Naive thymus-derived CD8-positive, alpha-beta T cell (primary cell): ENCODE results near the gene EDN1. TPM values are rescaled to one million over a fixed set of nuclear protein-coding genes. Genes with fewer than 3 reads are reported as not detected.

Source experiments
- ATAC-seq, 2 donors: fragments of 150-1000 bp; cut with Tn5 transposase in 1 of 2; sonication (Bioruptor Pico), chemical (Tn5 transposase) in 1 of 2; 1 replicate in 1 of 2; 2 replicates in 1 of 2; pipeline ENCODE4 v1.10.0; 2021; ENCODE audit warnings: mild to moderate bottlenecking in 2 of 2, moderate library complexity in 2 of 2
- POLR2A ChIA-PET: fragments of 350-600 bp; sonication (Branson Sonifier 250); formaldehyde crosslinking; loops from one replicate; lab custom pipeline; 2021; ENCODE audit warnings: antibody characterized with exemption; lab: Charles Lee
- DNase-seq, 10 donors: peaks; one replicate each; pipeline versions ENCODE4 v3.0.0 to v3.0.0-alpha.2; 2020 to 2022
- H3K27ac Mint-ChIP-seq, 10 donors: one replicate each; pipeline ENCODE4 v1.8.0; 2020 to 2022; ENCODE audit warnings: mild to moderate bottlenecking in 10 of 10, mixed read lengths in 10 of 10, moderate library complexity in 4 of 10, inconsistent platforms in 1 of 10
- H3K27me3 Mint-ChIP-seq, 5 donors: one replicate each; pipeline ENCODE4 v1.8.0; 2021 to 2022; ENCODE audit warnings: mixed read lengths in 5 of 5
- H3K36me3 Mint-ChIP-seq, 3 donors: one replicate each; pipeline ENCODE4 v1.8.0; 2020 to 2022; ENCODE audit warnings: mixed read lengths in 3 of 3, mild to moderate bottlenecking in 2 of 3, inconsistent platforms in 1 of 3
- H3K4me1 Mint-ChIP-seq, 4 donors: one replicate each; pipeline ENCODE4 v1.8.0; 2021 to 2022; ENCODE audit warnings: mixed read lengths in 4 of 4
- H3K4me3 Mint-ChIP-seq, 10 donors: one replicate each; pipeline ENCODE4 v1.8.0; 2020 to 2022; ENCODE audit warnings: mild to moderate bottlenecking in 10 of 10, mixed read lengths in 10 of 10, moderate library complexity in 6 of 10, inconsistent platforms in 1 of 10
- H3K9me3 Mint-ChIP-seq, 9 donors: one replicate each; pipeline ENCODE4 v1.8.0; 2020 to 2022; ENCODE audit warnings: mixed read lengths in 9 of 9, mild to moderate bottlenecking in 3 of 9, inconsistent platforms in 1 of 9, moderate library complexity in 1 of 9
- polyA plus RNA-seq, 3 donors: library from polyadenylated mRNA; unstranded; fragments of 300-500 nt; fragmentation: Illumina TruSeq; gene quantifications; one replicate each; pipeline ENCODE4 v1.2.3, GENCODE V29; 2021
- total RNA-seq, 8 experiments: library from RNA in 2 of 8; stranded (reverse) in 2 of 8; gene quantifications; one replicate each; pipeline ENCODE4 v1.2.3 and lab custom pipeline; 2021 to 2026

EDN1 gene
- total and polyA plus RNA-seq, 5 experiments from 2014 or later, result 0.47 to 0.74 TPM; not detected in 3

- POLR2A ChIA-PET, result no interaction called here
- peaks cover 7 to 28% (median 18%) of the 10 kb centered on the region in 9 donors for H3K9me3 Mint-ChIP-seq
- ATAC-seq (no peak), DNase-seq (no peak)
- H3K36me3 Mint-ChIP-seq, result peaks cover 0 to 21% (median 16%) of the 10 kb centered on the region in 3 donors
- H3K27ac Mint-ChIP-seq, result no peak overlapping the region
- no peak overlapping the region for H3K4me3 Mint-ChIP-seq
- peaks cover 0 to 7% (median 2%) of the 10 kb centered on the region in 4 donors for H3K4me1 Mint-ChIP-seq
- H3K27me3 Mint-ChIP-seq, result peaks cover 0 to 11% (median 3%) of the 10 kb centered on the region in 5 donors
Observed at GRCh38 chr6:12275107-12275506, 15.1 kb upstream of the EDN1 start.

GRCh38 chr6:12276930-12277315 lies 13.2 kb upstream of the EDN1 start:
- no peak overlapping the region for H3K4me3 Mint-ChIP-seq
- ATAC-seq, result no peak
- DNase-seq, result no peak
- peaks cover 0 to 9% (median 7%) of the 10 kb centered on the region in 3 donors for H3K36me3 Mint-ChIP-seq
- H3K4me1 Mint-ChIP-seq, result peaks cover 0 to 9% (median 1%) of the 10 kb centered on the region in 4 donors
- no peak overlapping the region for H3K27ac Mint-ChIP-seq
- POLR2A ChIA-PET, result no interaction called here
- H3K27me3 Mint-ChIP-seq, result peaks cover 0 to 11% (median 6%) of the 10 kb centered on the region in 5 donors
- peaks cover 2 to 13% (median 7%) of the 10 kb centered on the region in 9 donors for H3K9me3 Mint-ChIP-seq

GRCh38 chr6:12277386-12277785 lies 12.8 kb upstream of the EDN1 start:
- POLR2A ChIA-PET, result no interaction called here
- H3K36me3 Mint-ChIP-seq, result peaks cover 0 to 5% (median 5%) of the 10 kb centered on the region in 3 donors
- no peak overlapping the region for H3K4me3 Mint-ChIP-seq
- peaks cover under 1 to 13% (median 6%) of the 10 kb centered on the region in 5 donors for H3K27me3 Mint-ChIP-seq
- DNase-seq (no peak), ATAC-seq (no peak)
- peaks cover 0 to 9% (median 4%) of the 10 kb centered on the region in 9 donors for H3K9me3 Mint-ChIP-seq
- no peak overlapping the region for H3K27ac Mint-ChIP-seq
- peaks cover 0 to 9% (median 1%) of the 10 kb centered on the region in 4 donors for H3K4me1 Mint-ChIP-seq

- ATAC-seq (no peak), DNase-seq (no peak)
- Mint-ChIP-seq H3K27me3 (peaks cover 7 to 27% (median 12%) of the 10 kb centered on the region in 5 donors), H3K9me3 (peaks cover 0 to under 1% (median 0%) of the 10 kb centered on the region in 9 donors), H3K36me3 (no peaks in the 10 kb centered on the region), H3K4me1 (peaks cover 0 to 9% (median 1%) of the 10 kb centered on the region in 4 donors), H3K4me3 (no peak overlapping the region), H3K27ac (no peak overlapping the region)
- POLR2A ChIA-PET, result no interaction called here
Observed at GRCh38 chr6:12278915-12279314, 11.2 kb upstream of the EDN1 start.

GRCh38 chr6:12279322-12280091 lies 10.7 kb upstream of the EDN1 start:
- Mint-ChIP-seq H3K27me3 (peaks cover 8 to 31% (median 12%) of the 10 kb centered on the region in 5 donors), H3K36me3 (no peaks in the 10 kb centered on the region), H3K9me3 (no peaks in the 10 kb centered on the region), H3K27ac (no peak overlapping the region), H3K4me1 (peaks cover 0 to 9% (median 1%) of the 10 kb centered on the region in 4 donors), H3K4me3 (no peak overlapping the region)
- ATAC-seq, result no peak
- POLR2A ChIA-PET, result interaction anchor here (0.5 kb wide), 1 partner anchor 17 kb away, joined by 3 read pairs; no protein-coding TSS in a partner anchor
- DNase-seq, result no peak

- Mint-ChIP-seq H3K27ac (no peak overlapping the region), H3K4me3 (no peak overlapping the region), H3K4me1 (peaks cover 0 to 9% (median 1%) of the 10 kb centered on the region in 4 donors), H3K27me3 (peaks cover 8 to 31% (median 12%) of the 10 kb centered on the region in 5 donors), H3K9me3 (no peaks in the 10 kb centered on the region), H3K36me3 (no peaks in the 10 kb centered on the region)
- no peak for DNase-seq
- ATAC-seq, result no peak
- POLR2A ChIA-PET, result no interaction called here
Observed at GRCh38 chr6:12280458-12280857, 9.7 kb upstream of the EDN1 start.

- no peaks in the 10 kb centered on the region for H3K9me3 Mint-ChIP-seq
- no peak overlapping the region for H3K27ac Mint-ChIP-seq
- H3K4me3 Mint-ChIP-seq, result no peak overlapping the region
- H3K36me3 Mint-ChIP-seq, result no peaks in the 10 kb centered on the region
- peaks cover 0 to 9% (median 1%) of the 10 kb centered on the region in 4 donors for H3K4me1 Mint-ChIP-seq
- DNase-seq (no peak), ATAC-seq (no peak)
- POLR2A ChIA-PET, result no interaction called here
- peaks cover 8 to 31% (median 12%) of the 10 kb centered on the region in 5 donors for H3K27me3 Mint-ChIP-seq
Observed at GRCh38 chr6:12280902-12281301, 9.3 kb upstream of the EDN1 start.

GRCh38 chr6:12283904-12284303 lies 6.3 kb upstream of the EDN1 start:
- no peaks in the 10 kb centered on the region for H3K9me3 Mint-ChIP-seq
- no peak for ATAC-seq
- peak overlapping the region in 1 of 10 donors; percentile 78 for H3K27ac Mint-ChIP-seq
- no peak for DNase-seq
- H3K4me3 Mint-ChIP-seq, result no peak overlapping the region
- POLR2A ChIA-PET, result no interaction called here
- H3K36me3 Mint-ChIP-seq, result no peaks in the 10 kb centered on the region
- peaks cover 8 to 22% (median 10%) of the 10 kb centered on the region in 5 donors for H3K27me3 Mint-ChIP-seq
- peaks cover 0 to 9% (median 1%) of the 10 kb centered on the region in 4 donors for H3K4me1 Mint-ChIP-seq

GRCh38 chr6:12286373-12287110 lies 3.6 kb upstream of the EDN1 start:
- peaks cover 8 to 36% (median 24%) of the 10 kb centered on the region in 5 donors for H3K27me3 Mint-ChIP-seq
- H3K4me3 Mint-ChIP-seq, result no peak overlapping the region
- H3K9me3 Mint-ChIP-seq, result no peaks in the 10 kb centered on the region
- no peak overlapping the region for H3K27ac Mint-ChIP-seq
- H3K4me1 Mint-ChIP-seq, result peaks cover 11 to 19% (median 15%) of the 10 kb centered on the region in 4 donors
- DNase-seq (no peak), ATAC-seq (no peak)
- POLR2A ChIA-PET, result no interaction called here
- no peaks in the 10 kb centered on the region for H3K36me3 Mint-ChIP-seq

- peaks cover 24 to 41% (median 37%) of the 10 kb centered on the region in 5 donors for H3K27me3 Mint-ChIP-seq
- peaks cover 11 to 21% (median 15%) of the 10 kb centered on the region in 4 donors for H3K4me1 Mint-ChIP-seq
- H3K9me3 Mint-ChIP-seq, result no peaks in the 10 kb centered on the region
- no peak for ATAC-seq
- POLR2A ChIA-PET, result no interaction called here
- DNase-seq, result no peak
- H3K27ac Mint-ChIP-seq, result no peak overlapping the region
- H3K4me3 Mint-ChIP-seq, result no peak overlapping the region
- H3K36me3 Mint-ChIP-seq, result no peaks in the 10 kb centered on the region
Observed at GRCh38 chr6:12288211-12288618, 1.9 kb upstream of the EDN1 start.

- H3K27me3 Mint-ChIP-seq, result peaks cover 25 to 38% (median 37%) of the 10 kb centered on the region in 5 donors
- DNase-seq (no peak), ATAC-seq (no peak)
- no peaks in the 10 kb centered on the region for H3K36me3 Mint-ChIP-seq
- POLR2A ChIA-PET, result no interaction called here
- H3K9me3 Mint-ChIP-seq, result no peaks in the 10 kb centered on the region
- no peak overlapping the region for H3K27ac Mint-ChIP-seq
- H3K4me3 Mint-ChIP-seq, result peak overlapping the region; percentile 84 to 93 (median 92)
- peaks cover 11 to 23% (median 15%) of the 10 kb centered on the region in 4 donors for H3K4me1 Mint-ChIP-seq
Observed at GRCh38 chr6:12288914-12289313, 1.2 kb upstream of the EDN1 start.

GRCh38 chr6:12289365-12289919 lies 719 bp upstream of the EDN1 start:
- POLR2A ChIA-PET, result no interaction called here
- H3K27ac Mint-ChIP-seq, result peak overlapping the region in 3 of 10 donors; percentile 18 to 61 (median 19)
- peak overlapping the region; percentile 84 to 93 (median 92) for H3K4me3 Mint-ChIP-seq
- H3K36me3 Mint-ChIP-seq, result peaks cover 0 to 5% (median 5%) of the 10 kb centered on the region in 3 donors
- no peaks in the 10 kb centered on the region for H3K9me3 Mint-ChIP-seq
- peaks cover 24 to 40% (median 33%) of the 10 kb centered on the region in 5 donors for H3K27me3 Mint-ChIP-seq
- DNase-seq (peak in 9 of 10 donors; percentile 7 to 68 (median 36)), ATAC-seq (peak; percentile 61 to 63)
- peaks cover 11 to 23% (median 15%) of the 10 kb centered on the region in 4 donors for H3K4me1 Mint-ChIP-seq
